Measurements from ENCODE around the gene NPTN.
"Not testable (repeated sequence)": the region's sequence is repeated elsewhere in the genome, so short reads cannot be mapped to it uniquely, and the experiment has no call there.

DNA sequence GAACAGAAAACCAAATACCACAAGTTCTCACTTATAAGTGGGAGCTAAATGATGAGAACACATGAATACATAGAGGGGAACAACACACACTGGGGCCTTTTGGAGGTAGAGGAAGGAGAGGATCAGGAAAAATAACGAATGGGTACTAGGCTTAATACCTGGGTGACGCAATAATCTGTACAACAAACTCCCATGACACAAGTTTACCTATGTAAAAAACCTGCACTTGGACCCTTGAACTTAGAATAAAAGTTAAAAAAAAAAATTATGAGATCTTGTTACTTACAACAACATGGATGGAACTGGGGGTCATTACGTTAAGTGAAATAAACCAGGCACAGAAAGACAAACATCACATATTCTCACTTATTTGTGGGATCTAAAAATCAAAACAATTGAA, 84.3 kb downstream of the NPTN start:
- not testable (repeated sequence) for TF ChIP-seq TAF1 (IDR thresholded peaks at IDR 0.05; ENCODE audit: borderline replicate concordance, low read depth, low read length); NFIC (IDR thresholded peaks at IDR 0.05; ENCODE audit: borderline replicate concordance); SMC3 (IDR thresholded peaks at IDR 0.05; ENCODE audit: low read depth, low read length); MEF2A (IDR thresholded peaks at IDR 0.05; ENCODE audit: borderline replicate concordance, low read depth); JUND (IDR thresholded peaks at IDR 0.05); RAD21 (IDR thresholded peaks at IDR 0.05; ENCODE audit: low read length); MXI1 (IDR thresholded peaks at IDR 0.05; ENCODE audit: low read depth, low read length); TEAD4 (IDR thresholded peaks at IDR 0.05; ENCODE audit: borderline replicate concordance, insufficient read depth); NRF1 (IDR thresholded peaks at IDR 0.05; ENCODE audit: low read depth, low read length)
- TF ChIP-seq, protein P1, sequence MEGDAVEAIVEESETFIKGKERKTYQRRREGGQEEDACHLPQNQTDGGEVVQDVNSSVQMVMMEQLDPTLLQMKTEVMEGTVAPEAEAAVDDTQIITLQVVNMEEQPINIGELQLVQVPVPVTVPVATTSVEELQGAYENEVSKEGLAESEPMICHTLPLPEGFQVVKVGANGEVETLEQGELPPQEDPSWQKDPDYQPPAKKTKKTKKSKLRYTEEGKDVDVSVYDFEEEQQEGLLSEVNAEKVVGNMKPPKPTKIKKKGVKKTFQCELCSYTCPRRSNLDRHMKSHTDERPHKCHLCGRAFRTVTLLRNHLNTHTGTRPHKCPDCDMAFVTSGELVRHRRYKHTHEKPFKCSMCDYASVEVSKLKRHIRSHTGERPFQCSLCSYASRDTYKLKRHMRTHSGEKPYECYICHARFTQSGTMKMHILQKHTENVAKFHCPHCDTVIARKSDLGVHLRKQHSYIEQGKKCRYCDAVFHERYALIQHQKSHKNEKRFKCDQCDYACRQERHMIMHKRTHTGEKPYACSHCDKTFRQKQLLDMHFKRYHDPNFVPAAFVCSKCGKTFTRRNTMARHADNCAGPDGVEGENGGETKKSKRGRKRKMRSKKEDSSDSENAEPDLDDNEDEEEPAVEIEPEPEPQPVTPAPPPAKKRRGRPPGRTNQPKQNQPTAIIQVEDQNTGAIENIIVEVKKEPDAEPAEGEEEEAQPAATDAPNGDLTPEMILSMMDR (IDR thresholded peaks at IDR 0.05): not testable (repeated sequence)
- TF ChIP-seq, protein P2, sequence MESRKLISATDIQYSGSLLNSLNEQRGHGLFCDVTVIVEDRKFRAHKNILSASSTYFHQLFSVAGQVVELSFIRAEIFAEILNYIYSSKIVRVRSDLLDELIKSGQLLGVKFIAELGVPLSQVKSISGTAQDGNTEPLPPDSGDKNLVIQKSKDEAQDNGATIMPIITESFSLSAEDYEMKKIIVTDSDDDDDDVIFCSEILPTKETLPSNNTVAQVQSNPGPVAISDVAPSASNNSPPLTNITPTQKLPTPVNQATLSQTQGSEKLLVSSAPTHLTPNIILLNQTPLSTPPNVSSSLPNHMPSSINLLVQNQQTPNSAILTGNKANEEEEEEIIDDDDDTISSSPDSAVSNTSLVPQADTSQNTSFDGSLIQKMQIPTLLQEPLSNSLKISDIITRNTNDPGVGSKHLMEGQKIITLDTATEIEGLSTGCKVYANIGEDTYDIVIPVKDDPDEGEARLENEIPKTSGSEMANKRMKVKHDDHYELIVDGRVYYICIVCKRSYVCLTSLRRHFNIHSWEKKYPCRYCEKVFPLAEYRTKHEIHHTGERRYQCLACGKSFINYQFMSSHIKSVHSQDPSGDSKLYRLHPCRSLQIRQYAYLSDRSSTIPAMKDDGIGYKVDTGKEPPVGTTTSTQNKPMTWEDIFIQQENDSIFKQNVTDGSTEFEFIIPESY (IDR thresholded peaks at IDR 0.05; ENCODE audit: borderline replicate concordance, low read depth): not testable (repeated sequence)
- TF ChIP-seq, protein P3, sequence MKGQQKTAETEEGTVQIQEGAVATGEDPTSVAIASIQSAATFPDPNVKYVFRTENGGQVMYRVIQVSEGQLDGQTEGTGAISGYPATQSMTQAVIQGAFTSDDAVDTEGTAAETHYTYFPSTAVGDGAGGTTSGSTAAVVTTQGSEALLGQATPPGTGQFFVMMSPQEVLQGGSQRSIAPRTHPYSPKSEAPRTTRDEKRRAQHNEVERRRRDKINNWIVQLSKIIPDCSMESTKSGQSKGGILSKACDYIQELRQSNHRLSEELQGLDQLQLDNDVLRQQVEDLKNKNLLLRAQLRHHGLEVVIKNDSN (IDR thresholded peaks at IDR 0.05; ENCODE audit: borderline replicate concordance, low read depth): not testable (repeated sequence)
